ENCODE measurements around the gene CELF3. TPM values are rescaled to one million over a fixed set of nuclear protein-coding genes. Genes with fewer than 3 reads are reported as not detected.
A peak's percentile ranks its signal among the peaks of the same experiment; 100 is the strongest.

Gene CELF3
- total and polyA plus RNA-seq, 2 donors (not counting 1 experiment from before 2014, with no cell fraction given) = not detected

DNA sequence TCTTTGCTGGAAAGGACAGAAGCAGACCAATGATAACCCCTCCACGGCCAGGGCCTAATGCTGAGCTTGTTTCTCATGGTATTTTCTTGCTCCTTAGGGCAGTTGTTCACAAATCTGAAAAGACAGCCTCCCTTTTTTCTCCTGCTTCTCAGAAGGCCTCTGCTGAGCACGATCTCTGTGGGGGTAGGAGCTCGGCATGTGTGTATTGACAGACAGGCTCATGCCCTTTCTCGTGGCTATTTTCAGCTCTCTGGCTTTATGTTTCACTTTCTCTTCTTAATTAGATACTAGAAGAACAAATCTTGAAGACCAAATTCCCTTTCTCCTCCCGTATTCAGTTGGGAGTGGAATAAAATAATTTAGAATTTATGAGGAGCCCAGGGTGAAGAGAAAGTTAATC, 4.0 kb upstream of the CELF3 start:
- TF ChIP-seq EZH2 (IDR thresholded peaks at IDR 0.05; ENCODE audit: borderline replicate concordance, insufficient read depth, low read depth, low read length, poor library complexity, severe bottlenecking) = no peak
- peak overlapping the region; percentile 80 for H2AFZ ChIP-seq (ENCODE audit: insufficient read depth, low read depth, low read length, poor library complexity, severe bottlenecking)
- peaks cover 0 to 56% (median 29%) of the 10 kb centered on the region in 4 experiments for H3K27me3 ChIP-seq (replicated peaks in 1 of 4; ENCODE audit: control extremely low read depth in 1 of 4, control insufficient read depth in 3 of 4, insufficient read depth in 4 of 4, low read length in 3 of 4)
- H3K9me3 ChIP-seq (ENCODE audit: control extremely low read depth in 1 of 3, control insufficient read depth in 2 of 3, insufficient read depth in 1 of 3, low read length in 2 of 3) = peaks cover 0 to 8% (median 0%) of the 10 kb centered on the region in 3 donors
- ChIA-PET POLR2A (no interaction called here), CTCF (no interaction called here)
- peaks cover 20 to 27% of the 10 kb centered on the region in 2 donors for H3K4me1 ChIP-seq (ENCODE audit: control insufficient read depth in 2 of 2, insufficient read depth in 2 of 2, low read length in 2 of 2)
- Mint-ChIP-seq H3K4me3 (peak overlapping the region; percentile 85), H3K27ac (peak overlapping the region; percentile 12), H3K4me1 (peaks cover 28% of the 10 kb centered on the region), H3K9me3 (ENCODE audit: insufficient read depth) (no peaks in the 10 kb centered on the region), H3K27me3 (peaks cover 58% of the 10 kb centered on the region)
- H3K9ac ChIP-seq (ENCODE audit: low read length) = peak overlapping the region; percentile 68
- peak overlapping the region; percentile 95 for H3K4me2 ChIP-seq (replicated peaks; ENCODE audit: low read depth, low read length, poor library complexity, severe bottlenecking)
- ATAC-seq (ENCODE audit: low read depth) = peak; percentile 25
- WGBS (ENCODE audit: insufficient coverage) = 40% methylated on average over 1 of the region's 5 CpGs
- H3K79me2 ChIP-seq (ENCODE audit: control insufficient read depth, insufficient read depth, low read length) = no peaks in the 10 kb centered on the region
- H4K20me1 ChIP-seq (ENCODE audit: control insufficient read depth, insufficient read depth, low read length, poor library complexity, severe bottlenecking) = no peaks in the 10 kb centered on the region
- H3K4me3 ChIP-seq (ENCODE audit: control extremely low read depth in 1 of 5, extremely low read depth in 1 of 5, insufficient read depth in 1 of 5, low read depth in 2 of 5, low read length in 4 of 5) = peak overlapping the region; percentile 47 to 68 (median 58)
- H3K36me3 ChIP-seq (replicated peaks in 1 of 2; ENCODE audit: control extremely low read depth in 1 of 2, control insufficient read depth in 1 of 2, extremely low read depth in 1 of 2, insufficient read depth in 2 of 2, low read length in 1 of 2) = no peaks in the 10 kb centered on the region
- H3K27ac ChIP-seq (ENCODE audit: low read length in 2 of 2) = peak overlapping the region; percentile 38
- intact Hi-C loops (cut with micrococcal nuclease) = loop anchor here (2.0 to 10.0 kb wide), 2 partner anchors 42 to 114 kb away; partner anchors contain the start of genes C2CD4D, MRPL9 and RORC
- peak; percentile 41 for DNase-seq

DNA sequence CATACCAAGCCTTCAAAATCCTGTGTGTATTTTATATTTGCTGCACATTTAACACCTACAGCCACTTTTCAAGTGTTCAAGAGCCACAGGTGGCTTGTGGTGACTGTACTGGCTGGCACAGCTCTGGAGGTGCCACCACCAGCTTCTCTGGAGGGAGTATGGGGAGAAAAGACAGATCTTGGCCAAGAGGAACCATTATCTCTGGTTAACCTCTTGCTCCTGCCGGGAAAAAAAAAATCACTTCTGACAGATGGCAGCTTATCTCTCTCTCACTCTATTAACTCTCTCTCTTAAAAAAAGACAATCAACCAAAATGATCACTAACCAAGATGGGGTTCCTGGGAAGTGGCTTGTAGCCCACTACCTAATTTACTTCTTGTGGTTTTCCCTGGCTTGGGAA, 3.5 kb upstream of the CELF3 start:
- ChIA-PET POLR2A (no interaction called here), CTCF (no interaction called here)
- Mint-ChIP-seq H3K27ac (no peak overlapping the region), H3K4me3 (peak overlapping the region; percentile 85), H3K4me1 (peaks cover 29% of the 10 kb centered on the region), H3K9me3 (ENCODE audit: insufficient read depth) (no peaks in the 10 kb centered on the region), H3K27me3 (peaks cover 58% of the 10 kb centered on the region)
- DNase-seq (no peak), ATAC-seq (ENCODE audit: low read depth) (no peak)
- WGBS (ENCODE audit: insufficient coverage) = no CpG with 5 or more reads among the region's 1 CpG
- TF ChIP-seq EZH2 (IDR thresholded peaks at IDR 0.05; ENCODE audit: borderline replicate concordance, insufficient read depth, low read depth, low read length, poor library complexity, severe bottlenecking) = no peak
- TF ChIP-seq, protein P1, sequence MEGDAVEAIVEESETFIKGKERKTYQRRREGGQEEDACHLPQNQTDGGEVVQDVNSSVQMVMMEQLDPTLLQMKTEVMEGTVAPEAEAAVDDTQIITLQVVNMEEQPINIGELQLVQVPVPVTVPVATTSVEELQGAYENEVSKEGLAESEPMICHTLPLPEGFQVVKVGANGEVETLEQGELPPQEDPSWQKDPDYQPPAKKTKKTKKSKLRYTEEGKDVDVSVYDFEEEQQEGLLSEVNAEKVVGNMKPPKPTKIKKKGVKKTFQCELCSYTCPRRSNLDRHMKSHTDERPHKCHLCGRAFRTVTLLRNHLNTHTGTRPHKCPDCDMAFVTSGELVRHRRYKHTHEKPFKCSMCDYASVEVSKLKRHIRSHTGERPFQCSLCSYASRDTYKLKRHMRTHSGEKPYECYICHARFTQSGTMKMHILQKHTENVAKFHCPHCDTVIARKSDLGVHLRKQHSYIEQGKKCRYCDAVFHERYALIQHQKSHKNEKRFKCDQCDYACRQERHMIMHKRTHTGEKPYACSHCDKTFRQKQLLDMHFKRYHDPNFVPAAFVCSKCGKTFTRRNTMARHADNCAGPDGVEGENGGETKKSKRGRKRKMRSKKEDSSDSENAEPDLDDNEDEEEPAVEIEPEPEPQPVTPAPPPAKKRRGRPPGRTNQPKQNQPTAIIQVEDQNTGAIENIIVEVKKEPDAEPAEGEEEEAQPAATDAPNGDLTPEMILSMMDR (IDR thresholded peaks at IDR 0.05) = no peak
- Histone ChIP-seq H3K9me3 (ENCODE audit: control extremely low read depth in 1 of 3, control insufficient read depth in 2 of 3, insufficient read depth in 1 of 3, low read length in 2 of 3) (peaks cover 0 to 8% (median 0%) of the 10 kb centered on the region in 3 donors), H3K27ac (ENCODE audit: low read length in 2 of 2) (no peak overlapping the region), H3K27me3 (replicated peaks in 1 of 4; ENCODE audit: control extremely low read depth in 1 of 4, control insufficient read depth in 3 of 4, insufficient read depth in 4 of 4, low read length in 3 of 4) (peaks cover 0 to 57% (median 29%) of the 10 kb centered on the region in 4 experiments), H4K20me1 (ENCODE audit: control insufficient read depth, insufficient read depth, low read length, poor library complexity, severe bottlenecking) (no peaks in the 10 kb centered on the region), H3K36me3 (replicated peaks in 1 of 2; ENCODE audit: control extremely low read depth in 1 of 2, control insufficient read depth in 1 of 2, extremely low read depth in 1 of 2, insufficient read depth in 2 of 2, low read length in 1 of 2) (no peaks in the 10 kb centered on the region), H3K4me1 (ENCODE audit: control insufficient read depth in 2 of 2, insufficient read depth in 2 of 2, low read length in 2 of 2) (peaks cover 20 to 27% of the 10 kb centered on the region in 2 donors), H3K79me2 (ENCODE audit: control insufficient read depth, insufficient read depth, low read length) (no peaks in the 10 kb centered on the region), H3K4me2 (replicated peaks; ENCODE audit: low read depth, low read length, poor library complexity, severe bottlenecking) (peak overlapping the region; percentile 95), H3K9ac (ENCODE audit: low read length) (no peak overlapping the region), H3K4me3 (ENCODE audit: control extremely low read depth in 1 of 5, extremely low read depth in 1 of 5, insufficient read depth in 1 of 5, low read depth in 2 of 5, low read length in 4 of 5) (peak overlapping the region in 2 of 5 experiments; percentile 47 to 58), H2AFZ (ENCODE audit: insufficient read depth, low read depth, low read length, poor library complexity, severe bottlenecking) (peak overlapping the region; percentile 80)
- intact Hi-C loops (cut with micrococcal nuclease) = loop anchor here (2.0 to 10.0 kb wide), 2 partner anchors 43 to 115 kb away; partner anchors contain the start of genes C2CD4D, MRPL9 and RORC
